Heart left ventricle (tissue), 16 donors: ENCODE results near the gene KCTD19. TPM values are rescaled to one million over a fixed set of nuclear protein-coding genes. Genes with fewer than 3 reads are reported as not detected.
"Not testable (repeated sequence)": the region's sequence is repeated elsewhere in the genome, so short reads cannot be mapped to it uniquely, and the experiment has no call there.

Experiments
- ATAC-seq, 4 donors: fragments of 200-7000 bp; cut with Tn5 transposase; one replicate each; pipeline ENCODE4 v1.9.1; 2020 to 2022; ENCODE audit warnings: moderate library complexity in 4 of 4, mild to moderate bottlenecking in 3 of 4, moderate number of reproducible peaks in 1 of 4
- DNase-seq, 5 donors: peaks; one replicate each; pipeline ENCODE4 v3.0.0-alpha.2; 2020
- H3K27ac ChIP-seq, 12 donors: fragments of 200-600 bp; sonication (generic) in 4 of 12; one replicate each; pipeline versions ENCODE4 v1.5.0 to v1.8.0; 2016 to 2022; ENCODE audit warnings: mild to moderate bottlenecking in 2 of 12
- H3K27me3 ChIP-seq, 9 donors: fragments of 200-600 bp; sonication (generic) in 2 of 9; one replicate each; pipeline versions ENCODE4 v1.5.1 to v1.8.0; 2016 to 2022; ENCODE audit warnings: mild to moderate bottlenecking in 3 of 9
- H3K36me3 ChIP-seq, 9 donors: fragments of 200-600 bp; sonication (generic) in 2 of 9; one replicate each; pipeline versions ENCODE4 v1.5.0 to v1.8.0; 2018 to 2022; ENCODE audit warnings: mild to moderate bottlenecking in 2 of 9
- H3K4me1 ChIP-seq, 12 donors: fragments of 200-600 bp; sonication (generic) in 4 of 12; one replicate each; pipeline versions ENCODE4 v1.5.0 to v1.8.0; 2016 to 2022; ENCODE audit warnings: mild to moderate bottlenecking in 3 of 12
- H3K4me3 ChIP-seq, 12 donors: fragments of 200-600 bp; sonication (generic) in 4 of 12; one replicate each; pipeline versions ENCODE4 v1.5.0 to v1.8.0; 2017 to 2022; ENCODE audit warnings: mild to moderate bottlenecking in 9 of 12, moderate library complexity in 4 of 12
- H3K9me3 ChIP-seq, 12 donors: fragments of 200-600 bp; sonication (generic) in 4 of 12; one replicate each; pipeline versions ENCODE4 v1.5.0 to v1.8.0; 2016 to 2022; ENCODE audit warnings: mild to moderate bottlenecking in 1 of 12
- POLR2A ChIP-seq, 2 donors: fragments of 450-650 bp; IDR thresholded peaks; one replicate each; pipeline ENCODE4 v1.6.1; 2017; ENCODE audit warnings: antibody characterized with exemption in 2 of 2, mild to moderate bottlenecking in 2 of 2, moderate library complexity in 2 of 2
- WGBS, 4 donors: extraction: QIAGEN DNeasy Blood & Tissue Kit in 2 of 4; methylation state at CpG; one replicate each; pipeline versions ENCODE4 v1.1.5 to v1.1.7; 2013 to 2018; 5-methylcytosine and 5-hydroxymethylcytosine counted together
- intact Hi-C, 10 donors: fragments of 100-400 bp; cut with DNase I; formaldehyde crosslinking; loops; one replicate each; pipeline versions ENCODE4 v1.11.1 to v1.14.2; 2022
- long read RNA-seq, 3 donors: library from polyadenylated mRNA; unstranded; transcript quantifications; one replicate each; pipeline ENCODE4 v2.0.0, GENCODE V29; 2020 to 2021
- polyA plus RNA-seq, 2 donors: library from polyadenylated mRNA; stranded (reverse); fragments of 200-250 nt; gene quantifications; one replicate each; pipeline ENCODE4 v1.2.3, GENCODE V29; 2013
- total RNA-seq, 9 donors: library from RNA; depleted of rRNA in 2 of 9; stranded (reverse); fragments of >200 nt in 2 of 9; fragmentation: NEBNext Ultra II Directional in 3 of 9; extraction: Animal tissue kit (Norgen Biotek cat#: 25700) in 3 of 9; gene quantifications; one replicate each; pipeline versions ENCODE4 v1.1.0 to v1.2.4, GENCODE V29; 2016 to 2023
- TF ChIP-seq, protein P1 (sequence below), 12 donors: fragments of 200-600 bp; sonication (generic) in 4 of 12; IDR thresholded peaks; one replicate each; pipeline versions ENCODE4 v1.5.0 to v1.8.0; 2018 to 2022; ENCODE audit warnings: antibody characterized with exemption in 12 of 12, mild to moderate bottlenecking in 5 of 12
- donor health status: ischemic (EF 13 %, LVEDD 7.1; RV severe dilation, severe dysfunction).
- donor health status: healthy with polysubstance abuse.
- donor health status: DM: no; HTN: yes; CAD: no.
- donor health status: DM: no; HTN: no; CAD: no.
- donor health status: ischemic (EF 25% LVEDD 6.9; RV normal size, moderate dysfunction).
- donor health status: ischemic (EF 25% LVEDD 5.7; RV mildly dilated, moderate dysfunction).
- donor health status: healthy.
- donor health status: DM: yes; HTN: yes; CAD: no.
- donor health status: ischemic (EF 35%, LVEDD 5.7; RV mildly dilated, moderate dysfunction).
- donor health status: nonischemic (EF 11% LVEDD 7.7; RV severe dilation, severe dysfunction).
- donor health status: DM: yes; HTN: yes; CAD: no.
- donor health status: PGD.
- donor health status: ischemic (EF 29% LVEDD 5.4; RV normal size, mild dysfunction).
- donor health status: nonischemic (EF 23%, LVEDD 6.1; RV moderate dilation, normal function).

KCTD19 gene
- under 1 TPM in 1 of 9 donors, not detected in 8; 0.29 TPM for total RNA-seq
- polyA plus RNA-seq = under 1 TPM in 1 of 2 donors, not detected in 1; 0.19 TPM
- long read RNA-seq, donor 1 = 0 reads
- long read RNA-seq, donor 2 = 0 reads
- long read RNA-seq, donor 3 = 0 reads

GRCh38 chr16:67326472-67327309, at the start of gene KCTD19, which contains the start of gene LRRC36:
Gene KCTD19 (minus strand): TSS chr16:67326741. CDS start chr16:67326707, 34 bp downstream.
Gene LRRC36 (plus strand): TSS chr16:67326815. CDS start chr16:67326863, 48 bp downstream.
- peak within 1 kb of the TSS; percentile 4 to 58 (median 50) for H3K4me3 ChIP-seq
- peaks cover 0 to 22% (median 6%) of the 10 kb centered on the region in 12 donors for H3K4me1 ChIP-seq
- H3K9me3 ChIP-seq = no peaks in the 10 kb centered on the region
- ATAC-seq (peak in 3 of 4 donors; percentile 54 to 74 (median 63)), DNase-seq (peak; percentile 37 to 64 (median 49))
- WGBS, 4 donors = 7 to 10% (median 8%) methylated on average over 54 to 61 of the region's 61 CpGs
- TF ChIP-seq, protein P1, sequence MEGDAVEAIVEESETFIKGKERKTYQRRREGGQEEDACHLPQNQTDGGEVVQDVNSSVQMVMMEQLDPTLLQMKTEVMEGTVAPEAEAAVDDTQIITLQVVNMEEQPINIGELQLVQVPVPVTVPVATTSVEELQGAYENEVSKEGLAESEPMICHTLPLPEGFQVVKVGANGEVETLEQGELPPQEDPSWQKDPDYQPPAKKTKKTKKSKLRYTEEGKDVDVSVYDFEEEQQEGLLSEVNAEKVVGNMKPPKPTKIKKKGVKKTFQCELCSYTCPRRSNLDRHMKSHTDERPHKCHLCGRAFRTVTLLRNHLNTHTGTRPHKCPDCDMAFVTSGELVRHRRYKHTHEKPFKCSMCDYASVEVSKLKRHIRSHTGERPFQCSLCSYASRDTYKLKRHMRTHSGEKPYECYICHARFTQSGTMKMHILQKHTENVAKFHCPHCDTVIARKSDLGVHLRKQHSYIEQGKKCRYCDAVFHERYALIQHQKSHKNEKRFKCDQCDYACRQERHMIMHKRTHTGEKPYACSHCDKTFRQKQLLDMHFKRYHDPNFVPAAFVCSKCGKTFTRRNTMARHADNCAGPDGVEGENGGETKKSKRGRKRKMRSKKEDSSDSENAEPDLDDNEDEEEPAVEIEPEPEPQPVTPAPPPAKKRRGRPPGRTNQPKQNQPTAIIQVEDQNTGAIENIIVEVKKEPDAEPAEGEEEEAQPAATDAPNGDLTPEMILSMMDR (IDR thresholded peaks at IDR 0.05) = peak in 10 of 12 donors; percentile 15 to 54 (median 41)
- no peak for TF ChIP-seq POLR2A (IDR thresholded peaks at IDR 0.05)
- H3K36me3 ChIP-seq = no peaks in the 10 kb centered on the region
- peaks cover 0 to 19% (median 13%) of the 10 kb centered on the region in 9 donors for H3K27me3 ChIP-seq
- H3K27ac ChIP-seq = no peak within 1 kb of the TSS
- intact Hi-C loops = no loop called here

- WGBS, 4 donors = 91 to 93% (median 92%) methylated on average over 11 of the region's 11 CpGs
- not testable (repeated sequence) for H3K36me3 ChIP-seq, H3K9me3 ChIP-seq, H3K27ac ChIP-seq, H3K4me3 ChIP-seq, H3K27me3 ChIP-seq, H3K4me1 ChIP-seq, DNase-seq, ATAC-seq
- intact Hi-C loops = loop anchor here in 4 of 10 donors (10.0 kb wide), 1 partner anchor 89 kb away; no protein-coding TSS in a partner anchor
Measured at GRCh38 chr16:67376012-67376411, 49.5 kb upstream of the KCTD19 start.

GRCh38 chr16:67372664-67373063, 46.1 kb upstream of the KCTD19 start:
- intact Hi-C loops = loop anchor here in 8 of 10 donors (1.0 to 10.0 kb wide), 5 partner anchors 44 to 95 kb away; partner anchors contain the start of gene ZDHHC1 (in 2 of the 8)
- no peaks in the 10 kb centered on the region for H3K9me3 ChIP-seq
- no peak for ATAC-seq

GRCh38 chr16:67370661-67371060, 44.1 kb upstream of the KCTD19 start:
- Histone ChIP-seq H3K27me3 (peaks cover 0 to 6% (median 0%) of the 10 kb centered on the region in 9 donors), H3K9me3 (no peaks in the 10 kb centered on the region), H3K4me1 (peaks cover 0 to 8% (median 0%) of the 10 kb centered on the region in 12 donors), H3K4me3 (no peak overlapping the region), H3K36me3 (no peaks in the 10 kb centered on the region), H3K27ac (no peak overlapping the region)
- TF ChIP-seq POLR2A (IDR thresholded peaks at IDR 0.05) = no peak
- TF ChIP-seq, protein P1 (IDR thresholded peaks at IDR 0.05) = no peak
- intact Hi-C loops = loop anchor here in 8 of 10 donors (2.0 to 10.0 kb wide), 5 partner anchors 47 to 98 kb away; partner anchors contain the start of gene ZDHHC1 (in 1 of the 8)
- no peak for ATAC-seq
- WGBS, 4 donors = 87 to 91% (median 89%) methylated on average over 4 of the region's 4 CpGs
- DNase-seq = no peak

More at GRCh38 chr16:67372664-67373063, 46.1 kb upstream of the KCTD19 start:
- no peak overlapping the region for H3K4me3 ChIP-seq
- no peaks in the 10 kb centered on the region for H3K4me1 ChIP-seq
- TF ChIP-seq, protein P1 (IDR thresholded peaks at IDR 0.05) = peak in 11 of 12 donors; percentile 27 to 59 (median 50)
- TF ChIP-seq POLR2A (IDR thresholded peaks at IDR 0.05) = no peak
- no peak overlapping the region for H3K27ac ChIP-seq
- peaks cover 0 to 6% (median 0%) of the 10 kb centered on the region in 9 donors for H3K27me3 ChIP-seq
- no peaks in the 10 kb centered on the region for H3K36me3 ChIP-seq
- DNase-seq = no peak
